Measurements from ENCODE around the gene COL19A1.

The COL19A1 gene

DNA sequence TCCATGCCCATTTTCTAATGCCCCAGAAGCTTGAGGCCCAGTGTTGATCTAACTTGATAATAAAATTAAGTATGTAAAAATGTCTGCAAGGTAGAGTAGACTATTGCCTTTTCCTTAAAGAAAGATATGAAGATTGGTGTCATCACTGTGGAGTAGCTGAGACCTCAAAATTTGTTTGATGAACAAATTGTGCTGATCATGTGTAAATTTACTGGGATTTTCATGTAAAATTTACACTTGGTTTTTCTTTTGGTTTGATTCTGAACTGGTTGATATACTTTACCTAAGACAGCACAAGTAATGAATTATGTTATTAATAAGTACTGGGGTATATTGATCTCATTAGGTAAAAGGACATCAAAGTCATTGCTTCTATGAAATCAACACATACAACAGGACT, 207.3 kb downstream of the COL19A1 start:
- DNase-seq: no peak

DNA sequence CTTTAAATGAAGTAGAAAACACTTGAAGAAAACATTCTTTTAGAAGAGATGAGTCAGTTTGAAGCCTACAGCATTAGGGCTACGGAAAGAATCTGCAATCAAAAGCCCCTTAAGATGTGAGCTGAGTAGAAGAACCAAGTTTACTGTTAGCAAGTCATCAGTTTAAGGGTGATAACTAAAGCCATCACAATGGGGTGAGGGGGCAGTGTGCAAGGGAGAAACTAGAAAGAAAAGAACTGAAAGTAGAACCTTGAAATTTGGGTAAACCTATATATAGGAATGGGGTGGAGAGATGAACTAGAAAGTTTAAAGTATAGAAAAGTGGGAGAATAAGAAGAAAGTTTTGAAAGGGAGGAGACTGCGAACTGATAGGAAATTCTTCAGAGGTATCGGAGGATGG, 212.9 kb downstream of the COL19A1 start:
- no peak for DNase-seq

DNA sequence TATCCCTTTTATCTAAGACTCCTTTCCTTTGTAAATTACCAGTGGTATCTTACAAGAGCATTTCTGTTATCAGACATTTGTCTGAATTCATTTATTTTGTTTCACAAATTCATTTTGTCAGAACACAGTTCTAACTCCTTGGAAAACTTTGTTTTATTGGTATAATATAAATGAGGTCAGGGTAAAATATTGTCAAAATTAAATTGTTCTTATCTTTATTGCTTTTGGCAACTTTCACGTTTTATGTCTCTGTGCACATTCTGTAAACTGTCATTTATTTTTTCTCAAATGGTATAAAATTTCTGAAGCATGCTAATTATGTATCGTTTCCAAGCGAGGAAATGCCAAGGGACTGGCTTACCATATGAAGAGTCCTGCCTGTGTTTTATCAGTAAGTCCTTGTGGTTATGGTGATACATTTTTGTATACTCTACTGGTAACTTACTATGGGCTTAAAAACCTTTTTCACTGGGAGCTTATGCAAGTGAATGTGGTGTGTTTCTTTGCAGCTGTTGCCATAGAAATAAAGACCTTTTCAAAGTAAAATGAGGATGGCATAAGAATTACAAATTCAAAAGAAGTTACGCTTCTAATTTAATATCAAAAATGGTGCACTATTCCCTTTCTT, 214.2 kb downstream of the COL19A1 start:
- no peak for DNase-seq

DNA sequence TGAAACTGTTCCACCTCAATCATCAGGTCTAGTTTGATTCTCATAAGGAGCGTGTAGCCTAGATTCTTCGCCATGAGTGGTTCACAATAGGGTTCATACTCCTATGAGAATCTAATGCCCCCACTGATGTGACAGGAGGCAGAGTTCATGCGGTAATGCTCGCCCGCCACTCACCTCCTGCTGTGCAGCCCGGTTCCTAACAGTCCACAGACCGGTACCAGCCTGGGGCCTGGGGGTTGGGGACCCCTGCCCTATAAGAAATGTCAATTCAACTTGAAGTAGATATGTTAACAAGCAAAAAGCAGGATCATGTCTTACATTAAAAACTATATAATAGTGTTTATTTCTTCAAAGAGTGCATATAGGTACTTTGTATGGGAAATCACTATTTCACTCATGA, 216.5 kb downstream of the COL19A1 start:
- DNase-seq: no peak

DNA sequence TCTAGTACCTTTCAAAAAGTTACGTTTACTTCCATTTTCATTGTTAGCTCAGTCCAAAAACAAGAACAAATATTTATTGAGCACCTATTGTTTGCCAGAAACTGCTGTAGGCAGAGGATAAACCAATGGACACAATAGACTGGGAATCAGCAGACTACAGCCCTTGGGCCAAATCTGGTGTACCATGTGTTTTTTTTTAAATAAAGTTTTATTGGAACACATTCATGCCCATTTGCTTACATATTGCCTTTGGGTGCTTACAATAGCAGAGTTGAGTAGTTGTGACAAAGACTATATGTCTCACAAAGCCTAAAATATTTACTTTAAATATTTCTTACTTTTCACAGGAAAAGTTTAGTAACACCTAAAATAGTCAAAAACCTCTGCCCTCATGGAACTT, 220.4 kb downstream of the COL19A1 start:
- DNase-seq: no peak

DNA sequence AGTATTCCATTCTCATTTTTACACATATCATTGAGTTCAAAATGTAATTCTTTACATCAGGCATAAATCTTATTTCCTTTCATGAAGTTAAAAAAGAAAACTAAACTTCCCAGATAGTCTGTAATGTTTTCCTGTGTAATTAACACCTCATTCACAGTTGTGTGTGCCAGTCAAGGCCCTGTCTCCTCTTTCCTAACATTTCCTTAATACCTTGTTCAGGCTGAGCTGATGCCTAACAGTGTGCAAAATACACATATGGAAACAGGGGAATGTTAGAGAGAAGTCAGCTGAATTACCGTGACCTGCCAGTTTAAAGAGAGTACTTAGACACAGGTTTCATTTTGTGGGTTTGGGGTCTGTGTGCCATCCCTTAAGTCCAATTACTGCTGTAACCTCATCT, 227.8 kb downstream of the COL19A1 start:
- DNase-seq: no peak

DNA sequence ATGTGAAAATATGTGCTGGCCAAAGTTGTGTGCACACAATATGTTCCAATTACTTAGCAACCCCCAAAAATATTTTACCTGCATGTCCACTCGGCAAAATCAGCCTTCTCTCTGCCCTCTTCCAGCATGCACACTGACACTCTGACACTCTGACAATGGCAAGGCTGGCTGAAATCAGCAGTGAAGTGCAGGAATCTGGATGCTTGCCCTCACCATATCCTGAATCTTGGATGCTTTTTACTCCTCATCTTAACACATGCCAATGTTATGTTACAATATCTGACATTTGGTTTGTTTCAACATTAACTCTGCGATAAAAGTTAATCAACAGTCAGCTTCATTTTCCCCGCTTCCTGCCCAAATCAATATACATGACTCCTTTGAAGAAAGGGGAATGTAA, 233.4 kb downstream of the COL19A1 start:
- no peak for DNase-seq

DNA sequence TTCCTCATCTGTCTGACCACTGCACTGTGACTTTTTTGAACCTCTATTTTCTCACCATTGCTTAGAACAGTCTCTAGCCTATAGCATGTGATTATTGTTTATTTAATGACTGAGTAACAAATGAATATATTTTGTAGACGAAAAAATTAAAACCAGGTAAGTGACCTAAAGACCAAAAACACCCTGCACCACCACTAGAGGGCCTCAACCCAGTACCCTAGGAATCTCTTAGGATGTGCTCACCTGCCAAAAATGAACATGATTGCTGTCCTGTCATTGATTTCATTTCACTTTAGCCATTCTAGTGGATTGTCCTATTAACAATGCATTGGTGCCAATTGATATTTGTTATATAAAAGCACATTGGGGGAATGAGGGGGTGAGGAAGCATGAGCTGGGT, 237.4 kb downstream of the COL19A1 start:
- no peak for DNase-seq

DNA sequence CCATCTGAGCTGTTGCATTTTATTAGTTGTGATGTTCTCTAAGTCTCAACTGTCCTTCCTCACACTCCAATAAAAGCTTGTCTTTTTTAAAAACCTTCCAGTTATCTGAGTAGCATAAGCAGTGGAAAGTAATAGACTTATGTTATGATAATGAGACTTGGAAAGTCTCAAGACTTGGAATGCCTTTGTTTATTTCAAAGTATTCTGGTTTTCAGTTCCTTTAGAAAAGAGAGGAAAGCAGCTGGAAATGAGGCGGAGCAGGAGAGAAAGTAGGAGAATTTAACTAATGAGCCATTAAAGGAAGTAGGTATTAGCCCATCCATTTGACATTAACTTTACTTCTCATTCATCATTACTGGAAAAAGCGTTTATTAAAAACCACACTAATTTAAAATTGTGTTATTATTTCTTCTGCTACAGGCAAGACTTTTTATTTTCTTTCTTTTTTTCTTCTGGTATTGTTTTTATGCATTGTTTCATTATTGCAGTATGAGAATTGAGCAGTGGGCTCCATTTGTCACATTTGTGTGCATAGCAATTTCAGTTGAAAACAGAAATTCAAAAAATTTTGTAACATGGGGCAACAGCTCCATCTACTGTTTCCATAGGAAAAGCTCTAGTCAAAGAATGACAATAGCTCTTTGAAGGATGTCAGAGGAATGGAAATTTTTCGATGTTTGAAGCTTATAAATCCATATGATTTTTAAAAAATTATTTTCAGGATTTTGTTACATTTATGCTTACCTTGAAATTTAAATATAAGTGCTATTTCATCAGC, 241.7 kb downstream of the COL19A1 start:
- DNase-seq: peak in 1 of 2 donors; percentile 35

DNA sequence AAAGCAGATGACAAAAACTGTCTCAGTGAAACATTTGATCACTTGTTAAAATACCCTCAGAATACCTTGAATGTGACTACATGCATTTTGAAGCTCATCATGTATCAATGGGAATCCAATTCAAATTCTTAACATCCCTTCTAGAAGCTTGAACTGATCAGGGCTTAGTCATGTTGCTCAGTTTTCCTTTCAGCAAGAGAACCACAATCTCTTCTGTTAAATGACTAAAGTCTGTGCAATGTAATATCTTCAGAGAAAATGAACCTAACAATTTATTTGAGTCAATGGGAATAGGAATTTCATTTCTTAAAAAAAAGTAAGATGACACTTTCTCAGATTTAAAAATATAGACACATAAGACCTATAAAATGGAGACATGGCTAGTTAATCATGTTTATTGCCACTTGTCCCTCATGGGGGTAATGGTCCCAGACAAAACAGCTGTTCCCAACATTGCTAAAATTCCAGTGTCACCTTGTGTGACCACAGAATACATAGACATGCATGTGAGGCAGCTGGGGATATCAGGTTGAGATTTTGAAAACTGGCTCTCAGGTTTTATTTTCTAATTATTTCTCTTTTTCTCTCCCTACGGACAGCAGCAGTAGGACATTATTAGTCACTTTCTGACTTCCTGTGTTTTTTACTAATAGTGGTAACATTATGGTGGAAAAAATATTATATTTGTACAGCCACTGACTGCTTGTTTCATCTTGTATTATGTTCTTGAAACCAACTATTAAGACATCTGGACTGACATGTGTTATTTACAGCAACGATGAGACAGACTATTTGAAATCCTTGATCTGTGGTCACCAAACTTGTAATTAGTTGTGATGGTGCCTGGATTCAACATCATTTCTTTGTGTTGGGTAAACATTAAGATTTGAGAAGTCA, 244.0 kb downstream of the COL19A1 start:
- no peak for DNase-seq

DNA sequence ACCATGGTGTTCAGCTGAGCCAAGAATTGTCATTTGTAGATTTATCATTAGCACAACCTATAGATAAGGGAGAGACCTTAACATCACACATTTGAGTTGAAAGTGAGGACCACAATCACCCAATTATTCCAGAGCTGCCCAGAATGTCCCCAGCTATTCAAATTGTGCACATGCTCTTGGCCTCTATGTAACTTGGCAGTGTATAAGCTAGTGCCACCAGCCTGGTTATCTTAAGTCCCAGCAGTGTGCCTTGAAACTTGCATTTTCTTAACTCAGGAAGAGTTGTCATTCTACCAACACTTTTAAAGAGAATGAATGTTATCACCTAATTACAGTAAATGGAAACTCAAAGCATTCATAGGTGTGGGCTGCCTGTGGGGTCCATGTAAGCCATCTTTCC, 245.4 kb downstream of the COL19A1 start:
- no peak for DNase-seq

DNA sequence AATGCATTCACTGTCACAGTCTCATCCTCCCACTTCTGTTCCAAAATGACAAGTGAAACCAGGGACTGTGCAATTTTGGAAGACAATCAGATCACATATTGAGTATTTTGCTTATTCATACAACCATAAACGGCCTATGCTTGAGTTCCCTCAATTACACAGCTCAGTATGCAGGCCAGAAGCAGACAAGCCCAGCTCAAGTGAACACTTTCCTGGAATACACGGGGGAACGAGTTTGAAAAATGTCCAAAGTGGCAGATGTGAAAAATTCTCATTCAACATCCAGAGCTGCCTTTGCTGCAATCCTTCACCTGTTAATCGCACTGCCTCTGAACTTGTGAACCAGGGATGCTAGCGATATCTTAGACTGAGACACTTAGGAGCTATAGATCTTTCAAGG, 246.4 kb downstream of the COL19A1 start:
- DNase-seq: no peak

DNA sequence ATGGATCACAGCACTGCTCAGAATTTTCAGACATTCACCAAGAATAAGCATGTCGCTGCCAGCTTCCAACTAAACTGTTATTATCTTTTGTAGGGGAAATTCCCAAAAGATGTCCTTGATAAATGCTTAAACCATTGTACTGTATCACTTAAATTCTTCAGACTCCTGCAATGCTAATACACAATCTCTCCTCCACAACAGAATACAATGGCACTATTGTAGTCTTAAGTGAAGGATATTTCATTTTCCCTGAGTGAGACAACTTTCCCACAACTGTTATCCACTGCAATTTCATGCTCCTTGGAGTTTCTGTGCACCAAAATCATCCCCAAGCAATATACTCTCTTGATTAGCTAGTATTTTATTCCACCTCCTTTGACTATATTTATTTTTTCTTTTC, 246.8 kb downstream of the COL19A1 start:
- no peak for DNase-seq

DNA sequence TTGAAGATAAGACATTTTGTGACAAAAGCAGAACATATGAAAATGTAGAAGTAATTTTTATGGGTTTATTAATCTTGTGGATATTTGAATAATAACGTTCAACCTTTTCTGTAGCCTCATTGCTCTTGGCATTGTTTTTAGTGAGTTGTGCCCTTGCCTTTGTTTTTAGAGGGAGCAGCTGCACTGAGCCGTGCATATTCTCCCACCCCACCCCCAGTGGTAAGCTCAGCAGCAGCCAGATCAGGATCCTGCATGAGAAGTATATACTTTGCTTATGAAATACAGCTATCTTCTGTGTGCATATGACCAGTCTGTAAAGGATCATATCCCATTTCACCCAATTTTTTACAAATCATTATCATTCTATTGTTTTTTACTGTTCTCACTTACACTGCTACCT, 252.3 kb downstream of the COL19A1 start:
- DNase-seq: no peak

DNA sequence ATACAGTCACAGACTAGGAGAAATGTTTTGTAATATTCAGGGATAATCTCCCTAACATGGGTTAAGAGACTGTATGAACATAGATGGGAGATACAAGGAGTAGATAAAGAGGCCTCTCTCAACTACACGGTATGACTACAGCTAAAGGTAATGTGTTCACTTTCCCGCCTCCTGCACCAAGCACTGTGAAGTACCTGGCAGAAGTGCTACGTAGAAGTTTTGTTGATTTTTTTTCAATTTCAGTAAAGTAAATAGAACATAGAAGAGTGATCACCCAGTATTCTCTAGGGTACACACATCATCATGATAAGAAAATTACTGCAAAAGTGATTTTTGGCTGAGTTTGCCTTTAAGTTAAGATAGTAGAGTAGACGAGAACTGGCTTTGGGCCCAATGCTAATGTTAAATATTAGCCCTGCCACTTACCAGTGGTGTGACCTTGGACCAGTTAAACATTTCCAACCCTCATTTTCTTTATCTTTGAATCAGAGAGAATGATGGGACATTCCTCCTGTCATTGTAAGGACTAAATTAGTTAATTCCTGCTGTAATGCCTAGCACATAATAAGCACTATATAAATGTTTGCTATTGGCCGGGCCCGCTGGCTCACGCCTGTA, 253.0 kb downstream of the COL19A1 start:
- no peak for DNase-seq

DNA sequence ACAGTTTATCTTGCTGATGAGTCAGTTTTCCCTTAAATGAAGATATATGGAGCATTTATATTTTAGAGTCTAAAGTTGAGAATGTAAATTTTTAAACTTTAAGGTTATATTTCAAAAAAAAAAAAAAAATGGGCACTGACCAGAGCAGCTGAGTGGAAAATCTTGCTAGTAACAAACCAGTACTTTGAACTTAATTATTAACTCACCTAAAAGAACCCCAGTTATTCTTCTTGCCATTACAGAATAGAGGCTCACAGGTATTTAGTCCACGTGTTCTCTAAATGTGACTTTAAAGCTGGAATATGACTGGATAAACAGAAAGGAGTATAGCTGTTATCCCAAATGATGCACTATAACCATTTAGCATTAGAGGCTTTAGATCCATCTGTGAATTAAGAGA, 258.1 kb downstream of the COL19A1 start:
- DNase-seq: no peak

DNA sequence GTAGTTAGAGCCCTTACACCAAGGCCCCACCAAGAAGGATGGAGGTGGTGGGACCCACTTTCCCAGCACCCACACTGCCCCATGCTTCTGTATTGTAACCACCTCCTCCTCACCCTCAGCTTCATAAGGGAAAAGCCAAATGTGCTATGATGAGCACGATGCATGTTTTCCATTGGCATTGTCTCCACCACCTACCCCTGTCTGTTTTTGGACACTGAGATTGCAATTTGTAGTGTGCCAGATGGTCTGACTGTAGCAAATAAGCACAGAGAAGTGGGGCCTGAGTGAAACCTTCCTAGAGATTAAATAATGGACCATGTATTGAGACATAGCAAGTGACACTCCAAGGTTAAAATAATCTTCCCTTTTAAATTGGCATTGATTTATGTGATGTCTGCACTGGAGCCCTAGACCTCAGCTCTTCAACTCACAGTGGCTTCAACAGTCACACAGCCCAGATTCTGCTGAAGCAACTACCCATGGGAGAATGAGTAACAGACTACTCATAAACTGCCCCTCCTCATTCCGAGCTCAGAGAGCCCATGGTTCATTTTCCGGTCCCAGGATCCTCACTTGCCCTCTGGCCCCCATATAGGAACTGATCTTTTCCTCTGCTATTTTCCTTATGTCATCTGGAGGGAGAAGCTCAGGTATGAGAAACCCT, 258.7 kb downstream of the COL19A1 start:
- no peak for DNase-seq

DNA sequence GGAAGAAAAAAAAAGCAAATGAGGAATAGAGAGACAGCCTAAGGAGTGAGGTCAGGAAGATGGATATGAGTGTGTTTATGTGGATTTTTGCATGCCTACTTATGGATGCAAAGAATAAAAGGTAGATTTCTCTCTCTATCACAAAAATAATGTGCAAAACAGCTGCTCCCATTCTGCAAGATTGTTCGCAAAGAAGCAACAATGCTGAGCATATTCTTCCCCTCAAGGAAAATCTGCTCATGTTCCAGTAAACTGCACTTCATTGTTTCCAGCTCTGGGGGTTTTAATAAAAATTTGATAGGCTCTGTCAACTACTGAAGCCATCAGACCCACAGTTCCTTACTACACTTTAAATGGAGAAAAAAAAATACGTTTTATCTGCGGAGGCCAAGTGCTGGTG, 259.2 kb downstream of the COL19A1 start:
- DNase-seq: no peak

DNA sequence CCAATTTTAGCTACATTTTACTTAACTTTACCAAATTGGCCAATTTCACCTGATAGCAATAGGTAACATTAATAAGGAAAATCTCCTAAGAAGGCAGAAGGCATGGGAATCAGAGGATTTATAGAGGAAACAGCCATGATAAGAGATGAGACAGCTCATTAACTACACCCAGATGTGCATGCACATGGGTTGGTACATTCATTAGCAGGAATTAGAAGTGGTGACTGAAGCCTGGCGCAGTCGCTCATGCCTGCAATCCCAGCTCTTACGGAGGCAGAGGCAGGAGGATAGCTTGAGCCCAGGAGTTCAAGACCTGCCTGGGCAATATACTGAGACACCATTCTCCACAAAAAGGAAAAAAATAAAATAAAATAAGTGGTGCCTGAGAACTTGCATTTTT, 263.0 kb downstream of the COL19A1 start:
- DNase-seq: no peak

DNA sequence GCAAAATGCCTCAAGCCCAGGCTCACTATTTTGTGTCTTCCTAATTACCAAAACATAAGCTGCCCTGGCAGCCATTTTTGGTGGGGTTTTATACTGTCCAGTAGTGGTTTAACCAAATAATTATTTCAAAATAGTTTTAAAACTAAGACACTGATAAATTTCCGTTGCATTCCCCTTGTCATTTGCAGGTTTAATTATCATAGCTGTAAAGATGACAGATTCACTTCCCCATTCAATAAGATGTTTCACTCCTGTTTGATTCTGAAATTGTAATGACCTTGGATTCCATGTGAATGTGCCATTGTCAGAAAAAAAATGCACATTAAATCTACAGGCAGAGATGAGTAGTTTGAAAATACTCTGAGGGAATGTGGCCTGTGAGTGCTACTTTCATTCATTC, 264.5 kb downstream of the COL19A1 start:
- no peak for DNase-seq

DNA sequence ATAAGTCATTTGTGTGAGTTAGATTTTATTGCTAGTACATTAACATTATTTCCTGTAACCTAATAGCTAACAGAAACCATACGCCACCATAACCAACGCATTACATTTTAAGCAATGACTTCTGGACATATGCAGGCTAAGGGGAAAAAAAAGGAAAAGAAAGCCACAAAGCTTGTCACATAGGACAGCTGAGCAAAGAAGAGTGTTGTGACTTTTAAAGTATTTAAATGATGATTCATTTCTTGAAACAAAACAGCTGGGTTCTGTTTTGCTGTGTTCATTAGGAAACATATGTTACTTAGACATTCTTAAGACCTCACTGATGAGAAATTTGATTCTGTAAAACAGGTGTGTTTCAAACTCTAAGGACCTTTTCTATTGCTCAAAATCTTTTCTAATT, 265.2 kb downstream of the COL19A1 start:
- no peak for DNase-seq

DNA sequence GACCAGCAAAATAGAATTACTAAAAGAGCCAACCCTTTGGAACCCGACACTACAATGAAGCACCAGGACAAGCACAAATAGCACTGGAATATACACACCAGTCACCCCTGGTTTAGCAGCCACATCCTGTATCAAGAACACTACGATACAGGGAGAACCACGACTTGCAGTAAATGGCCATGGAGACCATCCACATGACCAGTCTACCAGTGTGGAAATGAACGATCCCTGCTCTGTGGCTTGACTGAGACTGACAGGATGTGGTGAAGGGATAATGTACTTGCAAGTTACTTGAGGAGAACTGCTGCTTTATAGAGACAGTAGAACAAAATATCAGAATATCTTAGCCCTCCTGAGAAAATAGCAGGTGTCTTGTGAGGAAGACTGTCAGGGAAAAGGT, 266.9 kb downstream of the COL19A1 start:
- DNase-seq: no peak

DNA sequence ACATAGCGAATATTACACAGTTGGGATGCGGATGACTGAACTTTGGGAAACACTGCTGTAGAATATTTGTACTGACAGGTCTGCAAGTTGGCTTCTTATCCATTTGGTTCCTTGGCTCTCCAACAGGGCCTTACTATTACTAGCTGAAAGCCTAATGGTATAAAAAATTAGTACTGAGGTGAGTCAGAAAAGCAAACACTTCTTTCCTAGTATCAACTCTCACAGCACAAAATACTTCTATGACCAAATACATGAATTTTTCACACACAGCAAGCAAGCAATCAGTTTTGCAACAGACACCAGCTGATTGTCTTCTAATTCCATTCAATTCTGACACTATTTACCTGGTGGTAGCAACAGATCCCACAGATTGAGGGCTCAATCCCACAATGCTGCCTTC, 268.2 kb downstream of the COL19A1 start:
- DNase-seq: no peak
